Brain microvascular endothelial cell (primary cell): ENCODE data around the gene OR14A16.

Experiments used
- DNase-seq: peaks from one replicate; pipeline ENCODE4 v3.0.0-alpha.2; 2020
- H3K27ac ChIP-seq: fragments of 250-450 bp; sonication (Bioruptor Pico); 2 replicates; pipeline ENCODE4 v1.5.1; 2020; ENCODE audit warnings: mild to moderate bottlenecking, moderate library complexity
- H3K27me3 ChIP-seq: fragments of 250-450 bp; sonication (Bioruptor Pico); replicated peaks from 2 replicates; pipeline ENCODE4 v1.5.1; 2020; ENCODE audit warnings: mild to moderate bottlenecking
- H3K36me3 ChIP-seq: fragments of 250-450 bp; sonication (Bioruptor Pico); replicated peaks from 2 replicates; pipeline ENCODE4 v1.5.1; 2020; ENCODE audit warnings: mild to moderate bottlenecking
- H3K4me3 ChIP-seq: 2 replicates; pipeline ENCODE4 v1.5.1; 2011; ENCODE audit warnings: low read depth, mild to moderate bottlenecking, control low read depth, low read length, moderate library complexity
- in situ Hi-C: cut with HindIII; loops from 2 replicates; pipeline ENCODE4 v1.10.0; 2017; ENCODE audit warnings: low sequenced_read_pairs, low pct_ligation_motif_present
- TF ChIP-seq, protein P1 (sequence below): IDR thresholded peaks from 2 replicates; pipeline ENCODE4 v1.5.1; 2011; ENCODE audit warnings: low read depth, mild to moderate bottlenecking, moderate library complexity, low read length, control low read depth, inconsistent platforms; ENCODE audit errors: missing control alignments

OR14A16 gene

DNA sequence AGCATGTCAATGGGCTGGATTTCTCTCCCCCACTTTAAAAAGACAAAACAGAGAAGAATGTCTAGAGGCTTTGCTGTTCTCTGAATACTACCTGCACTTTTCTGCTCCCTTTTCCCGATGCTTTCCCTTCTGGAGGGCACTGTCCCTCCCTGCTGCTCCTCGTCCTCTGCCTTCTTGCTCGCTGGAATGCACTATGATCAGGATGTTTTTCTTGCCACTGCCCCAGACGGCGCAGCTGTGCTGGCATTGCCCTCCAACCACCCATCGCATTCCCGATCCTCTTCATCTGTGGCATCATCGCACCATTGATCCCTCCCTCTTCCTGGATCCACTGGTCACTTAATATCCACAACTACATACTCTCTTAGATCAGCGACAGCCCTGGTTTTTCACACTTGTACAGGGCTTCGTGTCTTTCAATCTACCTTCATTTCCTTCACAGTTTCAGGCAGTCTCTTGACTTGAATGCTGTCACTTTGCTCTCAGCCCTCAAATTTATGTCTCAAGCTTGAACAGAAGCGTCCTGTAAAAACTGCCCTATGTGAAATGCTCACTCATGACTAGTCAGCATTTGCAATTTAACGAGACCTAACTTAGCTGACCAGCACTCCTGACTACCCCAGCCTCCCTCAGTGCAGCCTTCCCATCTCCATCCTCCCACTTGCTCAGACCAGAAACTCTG is 21.2 kb upstream of the OR14A16 start:
- H3K27me3 ChIP-seq, result no peaks in the 10 kb centered on the region
- TF ChIP-seq, protein P1, sequence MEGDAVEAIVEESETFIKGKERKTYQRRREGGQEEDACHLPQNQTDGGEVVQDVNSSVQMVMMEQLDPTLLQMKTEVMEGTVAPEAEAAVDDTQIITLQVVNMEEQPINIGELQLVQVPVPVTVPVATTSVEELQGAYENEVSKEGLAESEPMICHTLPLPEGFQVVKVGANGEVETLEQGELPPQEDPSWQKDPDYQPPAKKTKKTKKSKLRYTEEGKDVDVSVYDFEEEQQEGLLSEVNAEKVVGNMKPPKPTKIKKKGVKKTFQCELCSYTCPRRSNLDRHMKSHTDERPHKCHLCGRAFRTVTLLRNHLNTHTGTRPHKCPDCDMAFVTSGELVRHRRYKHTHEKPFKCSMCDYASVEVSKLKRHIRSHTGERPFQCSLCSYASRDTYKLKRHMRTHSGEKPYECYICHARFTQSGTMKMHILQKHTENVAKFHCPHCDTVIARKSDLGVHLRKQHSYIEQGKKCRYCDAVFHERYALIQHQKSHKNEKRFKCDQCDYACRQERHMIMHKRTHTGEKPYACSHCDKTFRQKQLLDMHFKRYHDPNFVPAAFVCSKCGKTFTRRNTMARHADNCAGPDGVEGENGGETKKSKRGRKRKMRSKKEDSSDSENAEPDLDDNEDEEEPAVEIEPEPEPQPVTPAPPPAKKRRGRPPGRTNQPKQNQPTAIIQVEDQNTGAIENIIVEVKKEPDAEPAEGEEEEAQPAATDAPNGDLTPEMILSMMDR, result no peak
- no peaks in the 10 kb centered on the region for H3K36me3 ChIP-seq
- no peak overlapping the region for H3K4me3 ChIP-seq
- no peak for DNase-seq
- H3K27ac ChIP-seq, result no peak overlapping the region
- in situ Hi-C loops, result no loop called here

DNA sequence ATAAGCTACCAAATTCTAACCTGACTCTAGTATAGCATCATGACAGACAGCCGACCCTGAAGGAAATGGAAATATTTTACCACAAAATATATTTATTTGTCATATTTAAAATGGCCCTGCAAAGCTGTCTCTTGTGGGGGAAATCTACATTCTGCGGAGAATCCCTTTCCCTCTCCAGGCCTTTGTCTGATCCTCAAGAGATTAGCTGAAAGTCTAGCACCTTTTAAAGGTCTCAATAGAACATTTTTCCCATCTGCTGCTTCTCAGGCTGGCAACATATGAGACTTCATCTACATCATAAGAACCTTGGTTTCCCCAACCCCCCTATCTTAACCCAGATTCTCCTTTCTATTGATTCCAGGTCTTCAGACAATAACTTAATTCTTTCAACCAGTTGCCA is 19.5 kb upstream of the OR14A16 start:
- no peak overlapping the region for H3K27ac ChIP-seq
- H3K36me3 ChIP-seq, result no peaks in the 10 kb centered on the region
- no peaks in the 10 kb centered on the region for H3K27me3 ChIP-seq
- DNase-seq, result no peak
- in situ Hi-C loops, result no loop called here
- TF ChIP-seq, protein P1, result no peak
- no peak overlapping the region for H3K4me3 ChIP-seq

DNA sequence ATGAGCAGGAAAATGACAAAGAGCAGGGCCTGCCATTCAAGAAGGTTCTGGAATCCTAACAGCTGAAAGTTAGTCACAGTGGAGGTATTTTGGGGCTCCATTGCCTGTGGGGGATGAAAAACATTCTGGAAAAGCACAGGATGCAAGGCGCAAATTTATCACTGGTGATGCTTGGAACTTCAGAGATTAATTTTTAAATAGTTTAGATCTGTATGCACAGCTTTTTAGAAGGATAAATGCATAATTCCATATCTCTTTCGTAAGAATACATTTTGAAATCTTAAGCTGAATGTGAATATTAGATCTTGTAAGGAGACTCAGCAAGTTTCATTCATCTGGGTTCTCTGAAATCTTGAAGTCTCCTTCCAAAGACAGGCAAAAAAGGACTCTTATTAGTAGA is 17.9 kb upstream of the OR14A16 start, which contains the start of gene OR11L1:
Gene OR11L1 (minus strand): TSS at position 101 of the 400 bp plus-strand sequence. CDS start 0 bp downstream, at position 101.
- no peaks in the 10 kb centered on the region for H3K36me3 ChIP-seq
- H3K27ac ChIP-seq, result no peak within 1 kb of the TSS
- TF ChIP-seq, protein P1, result no peak
- DNase-seq, result no peak
- no peaks in the 10 kb centered on the region for H3K27me3 ChIP-seq
- H3K4me3 ChIP-seq, result no peak within 1 kb of the TSS
- in situ Hi-C loops, result no loop called here

DNA sequence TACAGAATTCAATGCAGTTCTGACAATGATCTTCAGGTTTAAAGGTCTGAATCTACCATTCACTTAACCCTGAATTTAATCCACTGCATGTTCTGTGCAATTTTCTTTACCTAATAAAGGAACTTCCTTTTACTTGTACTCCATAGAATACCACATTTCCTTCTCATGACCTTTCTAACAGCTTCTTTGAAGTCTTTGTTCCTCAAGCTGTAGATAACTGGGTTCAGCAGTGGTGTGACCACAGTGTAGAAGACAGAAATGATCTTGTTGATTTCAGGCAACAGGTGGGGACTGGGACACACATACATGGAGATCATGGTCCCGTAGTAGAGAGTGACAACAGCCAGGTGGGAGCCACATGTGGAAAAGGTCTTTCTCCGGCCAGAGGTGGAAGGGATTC is 16.9 kb upstream of the OR14A16 start:
- in situ Hi-C loops, result no loop called here

DNA sequence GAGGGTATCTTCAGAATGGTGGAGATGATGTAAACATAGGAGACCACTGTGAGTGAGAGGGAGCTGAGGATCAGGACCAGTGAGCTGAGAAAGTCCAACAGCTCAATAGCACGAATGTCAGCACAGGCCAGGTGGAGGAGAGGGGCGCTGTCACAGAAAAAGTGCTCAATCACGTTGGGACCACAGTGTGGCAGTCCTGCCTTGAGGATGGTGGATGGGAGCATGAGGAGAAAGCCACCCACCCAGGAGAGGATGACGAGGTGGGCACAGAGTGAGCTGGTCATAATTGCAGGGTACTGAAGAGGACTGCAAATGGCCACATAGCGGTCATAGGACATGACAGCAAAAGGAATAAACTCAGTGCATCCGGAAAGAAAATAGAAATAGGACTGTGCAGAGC is 9.7 kb upstream of the OR14A16 start:
- no peaks in the 10 kb centered on the region for H3K36me3 ChIP-seq
- no peak overlapping the region for H3K27ac ChIP-seq
- TF ChIP-seq, protein P1, result no peak
- no peak for DNase-seq
- in situ Hi-C loops, result no loop called here
- H3K27me3 ChIP-seq, result no peaks in the 10 kb centered on the region
- H3K4me3 ChIP-seq, result no peak overlapping the region

More for the DNA sequence above, 16.9 kb upstream of the OR14A16 start:
- Histone ChIP-seq H3K36me3 (no peaks in the 10 kb centered on the region), H3K27ac (no peak overlapping the region), H3K4me3 (no peak overlapping the region), H3K27me3 (no peaks in the 10 kb centered on the region)
- no peak for DNase-seq
- TF ChIP-seq, protein P1, result no peak

DNA sequence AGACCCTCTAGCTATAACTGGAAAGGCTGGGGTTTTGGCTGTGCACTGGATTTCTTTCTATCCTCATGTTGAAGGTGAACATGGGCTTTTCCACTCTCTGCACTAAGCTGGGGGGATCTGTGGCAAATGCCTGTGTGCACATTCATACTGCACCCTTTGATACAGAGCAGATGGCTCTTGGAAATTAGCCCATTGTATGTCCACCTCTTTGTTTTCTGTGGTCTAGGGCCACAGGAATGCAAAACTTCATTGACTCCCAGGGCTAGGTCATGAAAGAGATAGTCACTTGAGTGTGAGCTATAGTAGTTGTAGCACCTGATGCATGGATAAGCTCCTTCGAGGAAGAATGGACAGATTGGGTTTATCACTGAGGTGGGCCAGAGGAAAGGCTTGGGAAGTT is 5.7 kb upstream of the OR14A16 start:
- no peaks in the 10 kb centered on the region for H3K27me3 ChIP-seq
- TF ChIP-seq, protein P1, result no peak
- DNase-seq, result no peak
- in situ Hi-C loops, result no loop called here
- H3K27ac ChIP-seq, result no peak overlapping the region
- H3K36me3 ChIP-seq, result no peaks in the 10 kb centered on the region
- no peak overlapping the region for H3K4me3 ChIP-seq
